A673 (cell line): ENCODE measurements around the gene PRRG3.

Experiments used
- EZH2 ChIP-seq: fragments of 200-600 bp; sonication (generic); IDR thresholded peaks from 2 replicates; pipeline ENCODE4 v1.6.1; 2017; ENCODE audit warnings: borderline replicate concordance, low read depth, mild to moderate bottlenecking, mixed read lengths, antibody characterized with exemption, low read length; ENCODE audit not compliant: poor library complexity, severe bottlenecking
- TF ChIP-seq, protein P1 (sequence below): fragments of 300-800, 200-600 bp; sonication (generic); conservative IDR thresholded peaks from 2 replicates; pipeline ENCODE4 v1.5.1; 2017; ENCODE audit warnings: low read depth, mild to moderate bottlenecking, antibody characterized with exemption, low read length, moderate library complexity, mixed read lengths

GRCh38 chrX:151702026-151702714 lies 6.9 kb downstream of the PRRG3 start:
- TF ChIP-seq EZH2, result no peak
- TF ChIP-seq, protein P1, sequence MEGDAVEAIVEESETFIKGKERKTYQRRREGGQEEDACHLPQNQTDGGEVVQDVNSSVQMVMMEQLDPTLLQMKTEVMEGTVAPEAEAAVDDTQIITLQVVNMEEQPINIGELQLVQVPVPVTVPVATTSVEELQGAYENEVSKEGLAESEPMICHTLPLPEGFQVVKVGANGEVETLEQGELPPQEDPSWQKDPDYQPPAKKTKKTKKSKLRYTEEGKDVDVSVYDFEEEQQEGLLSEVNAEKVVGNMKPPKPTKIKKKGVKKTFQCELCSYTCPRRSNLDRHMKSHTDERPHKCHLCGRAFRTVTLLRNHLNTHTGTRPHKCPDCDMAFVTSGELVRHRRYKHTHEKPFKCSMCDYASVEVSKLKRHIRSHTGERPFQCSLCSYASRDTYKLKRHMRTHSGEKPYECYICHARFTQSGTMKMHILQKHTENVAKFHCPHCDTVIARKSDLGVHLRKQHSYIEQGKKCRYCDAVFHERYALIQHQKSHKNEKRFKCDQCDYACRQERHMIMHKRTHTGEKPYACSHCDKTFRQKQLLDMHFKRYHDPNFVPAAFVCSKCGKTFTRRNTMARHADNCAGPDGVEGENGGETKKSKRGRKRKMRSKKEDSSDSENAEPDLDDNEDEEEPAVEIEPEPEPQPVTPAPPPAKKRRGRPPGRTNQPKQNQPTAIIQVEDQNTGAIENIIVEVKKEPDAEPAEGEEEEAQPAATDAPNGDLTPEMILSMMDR, result no peak
